HTR-8/SVneo (cell line): ENCODE results near the gene VPREB3.

Experiments used
- DNase-seq: peaks from one replicate; pipeline ENCODE4 v3.0.0; 2011; ENCODE audit warnings: low spot score, mixed read lengths; ENCODE audit not compliant: insufficient read length
- FAIRE-seq: peaks from 2 replicates; lab custom pipeline; 2011; peaks lifted over from hg19 to GRCh38; lab: Jason Lieb, UNC

The VPREB3 gene

GRCh38 chr22:23705358-23705757 lies 48.9 kb downstream of the VPREB3 start:
- FAIRE-seq (no peak), DNase-seq (no peak)

DNA sequence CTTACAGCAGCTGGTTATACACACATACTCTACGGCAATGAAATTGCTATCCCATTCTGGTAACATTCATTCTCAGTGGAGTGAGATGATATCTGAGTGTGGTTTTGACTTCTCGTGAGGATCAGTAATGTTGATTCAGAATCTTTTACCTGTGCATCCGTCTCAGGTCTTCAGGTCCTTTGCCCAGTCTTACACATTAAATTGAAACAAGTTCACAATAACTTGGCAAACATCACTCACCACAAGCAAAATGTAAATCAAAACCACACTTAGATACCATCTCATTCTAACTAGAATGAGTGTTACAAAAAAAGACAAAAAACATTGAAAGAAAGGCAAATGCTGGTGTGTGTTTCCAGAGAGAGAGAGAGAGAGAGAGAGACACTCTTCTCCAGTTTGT lies 49.4 kb downstream of the VPREB3 start:
- FAIRE-seq (no peak), DNase-seq (no peak)

- DNase-seq (no peak), FAIRE-seq (no peak)
These were observed 50.2 kb downstream of the VPREB3 start for GRCh38 chr22:23704062-23704461.
